Stimulated activated effector memory CD8-positive, alpha-beta T cell treated with anti-CD3 and anti-CD28 coated beads, Interleukin-12 subunit alpha, Interleukin-12 subunit beta, amount 100 ng/mL, for 72 hours (primary cell): ENCODE measurements around the gene CACNA1S.

Experiments used
- ATAC-seq: fragments of 150-1000 bp; cut with Tn5 transposase; 2 replicates; pipeline ENCODE4 v1.10.0; 2021
- DNase-seq, 2 donors: peaks; one replicate each; pipeline ENCODE4 v3.0.0; 2021 to 2022; ENCODE audit warnings: low spot score in 2 of 2
- H3K27ac Mint-ChIP-seq: one replicate; pipeline ENCODE4 v1.8.0; 2022; ENCODE audit warnings: mild to moderate bottlenecking, mixed read lengths
- H3K36me3 Mint-ChIP-seq: one replicate; pipeline ENCODE4 v1.8.0; 2022; ENCODE audit warnings: mild to moderate bottlenecking, mixed read lengths
- H3K4me1 Mint-ChIP-seq: one replicate; pipeline ENCODE4 v1.8.0; 2022; ENCODE audit warnings: mixed read lengths
- H3K4me3 Mint-ChIP-seq: one replicate; pipeline ENCODE4 v1.8.0; 2022; ENCODE audit warnings: mild to moderate bottlenecking, mixed read lengths
- H3K9me3 Mint-ChIP-seq: one replicate; pipeline ENCODE4 v1.8.0; 2022; ENCODE audit warnings: mixed read lengths

Gene CACNA1S

DNA sequence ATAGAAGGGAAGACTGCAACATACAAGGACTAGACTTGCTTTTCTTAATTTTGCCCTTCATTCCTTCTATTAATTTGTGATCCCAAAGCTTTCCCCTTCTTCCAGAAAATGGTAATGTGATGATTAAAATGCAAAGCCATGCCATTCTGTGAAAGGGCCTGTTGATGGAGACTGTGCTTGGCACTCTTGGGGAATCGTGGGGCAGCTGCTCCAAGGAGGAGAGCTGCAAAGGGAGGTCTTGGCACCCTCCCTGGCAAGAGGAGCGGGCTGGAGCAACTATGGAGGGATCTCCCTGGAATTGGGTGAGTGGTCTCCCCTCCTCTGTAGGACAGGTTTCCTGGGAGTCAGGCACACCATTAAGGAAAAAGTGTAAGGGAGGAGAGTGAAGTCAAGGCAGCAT lies 16.6 kb downstream of the CACNA1S start:
- Mint-ChIP-seq H3K27ac (no peak overlapping the region), H3K9me3 (no peaks in the 10 kb centered on the region), H3K4me3 (no peak overlapping the region), H3K4me1 (no peaks in the 10 kb centered on the region), H3K36me3 (no peaks in the 10 kb centered on the region)
- no peak for DNase-seq
- no peak for ATAC-seq

DNA sequence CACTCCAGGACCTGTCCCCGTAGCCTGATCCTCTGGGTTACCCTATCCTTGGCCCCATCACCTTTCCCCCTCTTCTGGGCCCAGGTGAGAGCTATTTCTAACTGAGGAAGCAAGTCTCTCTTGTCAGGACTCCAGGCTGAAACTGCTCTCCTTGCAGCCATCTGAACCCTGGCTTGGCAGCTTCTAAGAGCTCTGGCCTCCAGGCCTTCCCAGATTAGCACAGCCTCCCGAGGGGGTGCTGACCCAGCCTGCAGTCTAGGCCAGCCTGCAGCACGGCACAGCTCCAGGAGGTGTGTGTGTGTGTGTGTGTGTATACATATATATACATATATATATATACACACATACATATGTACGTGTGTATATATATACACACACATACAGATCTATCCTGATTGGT lies 17.4 kb downstream of the CACNA1S start:
- DNase-seq: no peak
- ATAC-seq: no peak
- Mint-ChIP-seq H3K4me3 (no peak overlapping the region), H3K4me1 (no peaks in the 10 kb centered on the region), H3K36me3 (no peaks in the 10 kb centered on the region), H3K9me3 (no peaks in the 10 kb centered on the region), H3K27ac (no peak overlapping the region)

DNA sequence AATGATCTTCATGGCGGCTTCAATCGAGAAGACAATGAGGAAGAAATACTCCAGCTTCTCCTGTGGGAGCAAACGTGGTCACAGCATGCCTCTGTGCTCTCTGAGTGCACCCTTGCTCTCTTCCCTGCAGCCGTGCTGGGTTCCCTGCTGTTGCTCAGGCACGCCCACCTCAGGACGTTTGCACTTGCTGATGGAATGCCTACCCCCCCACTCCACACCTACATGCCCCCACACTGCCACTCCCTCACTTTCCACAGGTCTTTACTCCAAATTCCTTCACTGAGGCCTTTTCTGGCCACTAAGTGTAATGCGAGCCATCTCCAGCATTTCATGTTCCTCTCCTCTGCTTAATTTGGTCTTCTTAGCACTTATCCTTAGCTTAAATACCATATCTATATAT lies 18.3 kb downstream of the CACNA1S start:
- no peak for DNase-seq
- Mint-ChIP-seq H3K4me3 (no peak overlapping the region), H3K4me1 (no peaks in the 10 kb centered on the region), H3K9me3 (no peaks in the 10 kb centered on the region), H3K36me3 (no peaks in the 10 kb centered on the region), H3K27ac (no peak overlapping the region)
- ATAC-seq: no peak

DNA sequence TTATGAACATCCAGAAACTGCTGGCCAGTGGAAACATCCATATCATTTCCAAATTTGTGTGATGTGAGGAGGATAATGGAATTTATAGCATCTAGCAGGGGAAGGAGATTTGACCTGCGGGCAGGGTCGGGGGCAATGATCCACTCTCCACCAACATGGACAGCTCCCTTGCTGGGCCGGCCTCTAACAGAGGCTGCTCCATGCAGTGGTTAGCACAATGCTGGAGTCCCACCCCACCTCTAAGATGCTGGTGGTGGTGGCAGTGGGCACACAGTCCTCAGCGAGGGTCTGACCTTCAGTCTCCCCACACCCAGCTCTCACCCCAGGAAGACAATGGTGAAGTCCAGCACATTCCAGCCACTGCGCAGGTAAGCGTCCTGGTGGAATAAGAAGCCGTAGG lies 18.7 kb downstream of the CACNA1S start:
- no peak overlapping the region for H3K27ac Mint-ChIP-seq
- H3K4me1 Mint-ChIP-seq: no peaks in the 10 kb centered on the region
- H3K4me3 Mint-ChIP-seq: no peak overlapping the region
- DNase-seq (no peak), ATAC-seq (no peak)
- no peaks in the 10 kb centered on the region for H3K9me3 Mint-ChIP-seq
- H3K36me3 Mint-ChIP-seq: no peaks in the 10 kb centered on the region

DNA sequence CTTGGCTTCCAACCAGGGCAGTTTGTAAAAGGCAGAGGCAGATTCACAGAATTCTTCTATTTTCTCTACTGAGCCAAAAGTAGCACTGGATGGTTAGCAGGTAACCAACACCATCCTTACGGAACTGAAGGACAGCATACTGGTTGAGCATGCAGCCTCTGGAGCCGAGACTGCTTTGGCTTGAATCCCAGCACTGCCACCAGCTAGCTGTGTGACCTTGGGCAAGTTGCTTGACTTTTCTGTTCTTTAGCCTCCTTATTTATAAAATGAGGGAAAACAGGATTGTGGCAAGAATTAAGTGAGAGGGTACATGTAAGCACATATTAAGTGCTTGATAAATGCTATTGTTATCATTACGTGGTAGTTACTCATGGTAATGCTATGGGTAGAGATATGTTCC lies 19.5 kb downstream of the CACNA1S start:
- no peak overlapping the region for H3K27ac Mint-ChIP-seq
- DNase-seq (no peak), ATAC-seq (no peak)
- no peak overlapping the region for H3K4me3 Mint-ChIP-seq
- no peaks in the 10 kb centered on the region for H3K36me3 Mint-ChIP-seq
- H3K9me3 Mint-ChIP-seq: no peaks in the 10 kb centered on the region
- H3K4me1 Mint-ChIP-seq: no peaks in the 10 kb centered on the region

DNA sequence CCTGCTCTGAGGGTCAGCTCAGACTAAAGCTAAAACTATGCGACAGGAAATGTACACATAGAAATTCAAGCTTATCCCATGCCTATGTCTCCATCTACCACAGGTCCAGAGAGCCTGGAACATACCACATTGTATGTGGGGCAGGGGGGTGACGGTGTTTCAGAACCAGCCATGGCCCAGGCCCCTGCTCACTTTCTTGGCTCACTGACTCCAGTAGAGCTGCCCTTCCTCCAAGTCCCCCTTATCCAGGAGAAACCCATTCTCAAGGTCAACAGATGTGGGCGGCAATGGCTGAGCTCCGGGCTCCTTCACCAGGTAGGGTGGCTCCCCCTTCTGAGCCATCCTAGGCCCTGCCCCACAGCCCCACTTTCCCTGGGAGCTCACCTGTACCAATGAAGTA lies 21.0 kb downstream of the CACNA1S start:
- Mint-ChIP-seq H3K27ac (no peak overlapping the region), H3K36me3 (no peaks in the 10 kb centered on the region), H3K4me3 (no peak overlapping the region), H3K4me1 (no peaks in the 10 kb centered on the region), H3K9me3 (no peaks in the 10 kb centered on the region)
- ATAC-seq: no peak
- DNase-seq: no peak

DNA sequence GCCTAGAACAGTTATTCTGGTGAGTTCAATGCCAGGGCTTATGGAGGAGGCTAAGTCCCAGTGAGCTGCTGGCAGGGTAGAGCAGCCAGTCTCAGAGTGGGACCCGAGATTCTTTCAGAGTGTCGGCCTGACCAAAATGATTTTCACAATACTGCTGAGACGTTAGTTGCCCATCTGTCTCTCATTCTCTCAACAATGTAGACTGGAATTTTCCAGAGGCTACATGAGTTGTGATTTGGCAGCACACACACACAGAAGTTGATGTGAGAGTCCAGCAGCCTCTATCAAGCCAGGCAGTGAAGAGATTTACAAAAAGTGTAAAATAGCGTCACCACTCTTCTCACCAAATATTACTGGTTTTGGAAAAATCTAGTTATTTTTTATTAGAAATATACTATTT lies 21.7 kb downstream of the CACNA1S start:
- DNase-seq (no peak), ATAC-seq (no peak)
- H3K36me3 Mint-ChIP-seq: no peaks in the 10 kb centered on the region
- H3K4me1 Mint-ChIP-seq: no peaks in the 10 kb centered on the region
- no peaks in the 10 kb centered on the region for H3K9me3 Mint-ChIP-seq
- H3K4me3 Mint-ChIP-seq: no peak overlapping the region
- H3K27ac Mint-ChIP-seq: no peak overlapping the region

DNA sequence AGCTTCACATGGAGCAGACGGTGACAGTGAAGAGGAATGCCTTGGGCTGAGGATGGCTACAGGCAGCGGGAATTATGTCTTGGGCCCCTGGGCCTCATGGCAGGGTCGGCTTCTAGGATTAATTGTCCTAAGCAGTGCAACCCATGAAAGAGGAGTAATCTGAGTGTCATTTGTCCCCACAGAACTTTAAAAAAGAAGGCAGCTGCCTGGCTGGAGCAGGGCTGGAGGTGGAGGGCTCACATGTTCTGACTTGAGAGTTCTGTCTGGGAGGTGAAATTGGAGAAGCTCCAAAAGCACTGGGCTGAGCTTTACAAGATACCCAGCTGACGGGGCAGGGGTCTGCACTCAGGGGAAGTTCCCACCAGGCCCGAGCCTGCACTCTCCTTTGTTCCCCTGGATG lies 22.6 kb downstream of the CACNA1S start:
- Mint-ChIP-seq H3K9me3 (no peaks in the 10 kb centered on the region), H3K36me3 (no peaks in the 10 kb centered on the region), H3K4me1 (no peaks in the 10 kb centered on the region), H3K27ac (no peak overlapping the region), H3K4me3 (no peak overlapping the region)
- DNase-seq (no peak), ATAC-seq (no peak)

DNA sequence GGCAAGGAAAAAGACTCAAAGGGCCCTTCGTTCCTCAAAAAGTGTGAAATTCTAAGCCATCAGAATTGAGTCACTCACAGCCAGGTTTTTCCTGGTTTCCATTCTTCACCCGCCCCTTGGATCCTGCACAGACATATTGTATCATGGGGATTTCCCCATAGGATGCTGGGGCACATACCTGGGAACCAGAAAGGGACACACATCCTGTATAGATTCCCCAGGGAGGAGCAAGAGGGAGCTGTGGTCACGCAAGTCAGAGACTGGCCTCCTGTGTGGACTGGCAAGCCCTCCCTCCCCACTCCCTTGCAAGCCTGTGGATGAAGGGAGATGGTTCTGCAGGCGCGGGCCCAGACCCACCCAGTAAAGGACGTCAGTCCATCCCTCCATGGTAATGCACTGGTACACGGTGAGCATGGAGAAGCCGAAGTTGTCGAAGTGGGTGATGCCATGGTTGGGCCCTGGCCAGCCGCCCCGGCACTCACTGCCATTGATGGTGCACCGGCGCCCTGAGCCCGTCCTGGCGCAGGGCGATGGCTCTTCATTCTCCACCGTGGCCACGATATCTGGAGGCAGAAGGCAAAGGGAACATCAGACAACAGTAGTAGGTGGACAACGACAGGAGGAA lies 23.2 kb downstream of the CACNA1S start:
- H3K9me3 Mint-ChIP-seq: no peaks in the 10 kb centered on the region
- H3K27ac Mint-ChIP-seq: no peak overlapping the region
- H3K36me3 Mint-ChIP-seq: no peaks in the 10 kb centered on the region
- DNase-seq: no peak
- ATAC-seq: no peak
- H3K4me1 Mint-ChIP-seq: no peaks in the 10 kb centered on the region
- H3K4me3 Mint-ChIP-seq: no peak overlapping the region

DNA sequence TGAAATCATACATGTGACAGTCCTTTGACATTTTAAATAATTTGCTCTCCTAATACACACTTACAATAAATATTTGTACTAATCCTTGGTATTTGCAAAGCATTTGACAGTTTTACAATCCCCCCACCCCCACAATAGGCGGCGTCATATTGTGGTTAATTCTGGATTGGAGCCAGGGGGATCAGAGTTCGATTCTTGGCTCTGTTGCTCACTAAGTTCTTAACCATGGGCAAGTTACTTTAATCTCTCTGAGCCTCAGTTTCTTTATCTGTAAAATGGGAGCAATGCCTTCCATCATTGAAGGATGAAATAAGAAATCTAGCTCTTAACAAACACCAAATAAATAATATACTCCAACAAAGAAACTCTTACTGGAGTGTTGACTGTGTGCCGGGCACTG lies 23.8 kb downstream of the CACNA1S start:
- no peak overlapping the region for H3K27ac Mint-ChIP-seq
- H3K36me3 Mint-ChIP-seq: no peaks in the 10 kb centered on the region
- no peaks in the 10 kb centered on the region for H3K4me1 Mint-ChIP-seq
- H3K9me3 Mint-ChIP-seq: no peaks in the 10 kb centered on the region
- DNase-seq (no peak), ATAC-seq (no peak)
- no peak overlapping the region for H3K4me3 Mint-ChIP-seq

DNA sequence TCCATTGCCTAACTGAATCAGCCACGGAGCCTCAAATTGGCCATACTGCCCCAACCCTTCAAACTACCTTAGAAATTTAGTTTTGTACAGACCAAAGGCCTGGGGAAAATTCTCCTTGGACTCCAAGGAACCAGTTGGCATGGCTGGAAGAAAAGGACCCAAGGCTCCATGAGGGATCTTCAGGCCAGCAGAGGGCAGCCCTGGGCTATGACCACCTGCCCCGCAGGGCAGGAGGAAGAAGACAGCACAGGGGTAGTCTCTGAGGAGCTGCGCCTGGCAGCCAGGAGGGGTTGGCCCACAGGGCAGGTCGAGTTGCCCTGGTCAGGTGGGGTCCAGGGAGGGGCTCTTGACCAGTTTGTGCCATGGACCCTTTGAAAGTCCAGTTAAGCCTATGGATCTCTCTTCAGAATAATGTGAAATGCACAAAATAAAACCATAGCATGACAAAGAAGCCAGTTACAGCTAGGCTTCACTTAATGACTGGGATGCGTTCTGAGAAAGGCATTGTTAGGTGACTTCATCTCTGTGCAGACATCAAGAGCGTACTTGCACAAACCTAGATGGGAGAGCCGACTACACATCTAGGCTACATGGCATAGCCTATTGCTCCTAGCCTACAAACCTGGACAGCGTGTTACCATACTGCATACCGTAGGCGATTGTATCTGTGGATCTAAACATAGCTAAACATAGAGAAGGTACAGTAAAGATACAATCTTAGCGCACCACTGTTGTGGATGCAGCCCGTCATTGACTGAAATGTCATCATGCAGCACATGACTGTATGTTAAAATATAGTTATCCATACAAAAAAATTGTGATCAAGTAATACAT lies 26.1 kb downstream of the CACNA1S start:
- no peak overlapping the region for H3K4me3 Mint-ChIP-seq
- no peaks in the 10 kb centered on the region for H3K36me3 Mint-ChIP-seq
- no peaks in the 10 kb centered on the region for H3K9me3 Mint-ChIP-seq
- H3K4me1 Mint-ChIP-seq: no peaks in the 10 kb centered on the region
- H3K27ac Mint-ChIP-seq: no peak overlapping the region
- ATAC-seq: peak; percentile 75
- DNase-seq: peak in 1 of 2 donors; percentile 58

DNA sequence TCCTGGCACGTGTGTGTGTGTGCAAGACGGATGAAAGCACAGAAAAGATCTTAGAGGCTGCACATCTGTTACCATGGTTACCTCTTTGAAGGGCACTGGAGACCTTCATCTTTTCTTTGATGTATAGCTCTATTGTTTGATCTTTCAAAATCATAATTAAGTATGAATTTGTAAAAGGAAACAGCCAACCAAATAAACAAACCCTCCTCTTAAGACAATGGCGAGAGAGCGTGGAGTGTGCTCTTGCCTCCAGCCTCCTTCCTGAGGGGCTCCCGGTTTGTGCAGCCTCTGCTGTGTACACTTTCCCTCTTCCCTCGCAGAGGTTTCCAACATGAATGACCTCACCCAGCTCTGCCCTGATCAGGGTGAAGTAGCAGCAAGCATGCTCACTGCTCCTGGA lies 27.9 kb downstream of the CACNA1S start:
- no peaks in the 10 kb centered on the region for H3K4me1 Mint-ChIP-seq
- DNase-seq (no peak), ATAC-seq (no peak)
- H3K36me3 Mint-ChIP-seq: no peaks in the 10 kb centered on the region
- no peak overlapping the region for H3K4me3 Mint-ChIP-seq
- H3K27ac Mint-ChIP-seq: no peak overlapping the region
- no peaks in the 10 kb centered on the region for H3K9me3 Mint-ChIP-seq

DNA sequence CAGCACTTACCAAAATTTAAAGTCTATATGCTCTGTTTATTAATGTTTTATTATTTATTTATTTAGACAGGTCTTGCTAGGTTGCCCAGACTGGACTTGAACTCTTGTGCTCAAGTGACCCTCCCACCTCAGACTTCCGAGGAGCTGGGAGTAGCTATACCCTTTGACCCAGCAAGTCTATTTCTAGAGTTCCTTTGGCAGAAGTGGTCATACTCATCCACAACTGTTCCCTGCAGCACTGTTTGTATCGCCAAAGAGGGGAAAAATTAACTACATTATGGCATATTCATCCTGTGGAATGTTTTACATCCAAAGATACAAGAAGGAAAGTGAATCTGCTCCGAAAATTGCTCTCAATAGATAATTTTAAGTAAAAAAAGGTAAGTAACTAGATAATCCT lies 28.5 kb downstream of the CACNA1S start:
- Mint-ChIP-seq H3K9me3 (no peaks in the 10 kb centered on the region), H3K4me3 (no peak overlapping the region), H3K36me3 (no peaks in the 10 kb centered on the region), H3K27ac (no peak overlapping the region), H3K4me1 (no peaks in the 10 kb centered on the region)
- ATAC-seq (no peak), DNase-seq (no peak)

DNA sequence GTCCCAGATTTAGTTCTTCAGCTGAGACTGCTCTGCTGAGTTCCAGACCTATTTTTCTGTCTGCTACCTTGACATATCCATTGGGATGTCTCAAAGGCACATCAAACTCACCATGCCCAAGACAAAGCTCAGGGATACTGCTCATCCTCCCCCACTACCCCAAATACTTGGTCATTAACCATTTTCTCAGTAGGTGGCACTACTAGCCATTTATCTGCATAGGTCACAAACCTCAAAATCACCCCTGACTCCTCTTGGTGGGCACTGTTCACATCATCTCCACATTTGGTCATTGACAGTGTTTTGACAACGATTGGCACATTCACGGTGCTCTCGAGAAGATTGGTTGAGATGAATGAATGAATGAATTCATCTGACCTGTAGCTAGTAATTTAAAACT lies 32.1 kb downstream of the CACNA1S start:
- DNase-seq: no peak
- Mint-ChIP-seq H3K4me1 (no peaks in the 10 kb centered on the region), H3K36me3 (no peaks in the 10 kb centered on the region), H3K9me3 (no peaks in the 10 kb centered on the region), H3K27ac (no peak overlapping the region), H3K4me3 (no peak overlapping the region)
- no peak for ATAC-seq

DNA sequence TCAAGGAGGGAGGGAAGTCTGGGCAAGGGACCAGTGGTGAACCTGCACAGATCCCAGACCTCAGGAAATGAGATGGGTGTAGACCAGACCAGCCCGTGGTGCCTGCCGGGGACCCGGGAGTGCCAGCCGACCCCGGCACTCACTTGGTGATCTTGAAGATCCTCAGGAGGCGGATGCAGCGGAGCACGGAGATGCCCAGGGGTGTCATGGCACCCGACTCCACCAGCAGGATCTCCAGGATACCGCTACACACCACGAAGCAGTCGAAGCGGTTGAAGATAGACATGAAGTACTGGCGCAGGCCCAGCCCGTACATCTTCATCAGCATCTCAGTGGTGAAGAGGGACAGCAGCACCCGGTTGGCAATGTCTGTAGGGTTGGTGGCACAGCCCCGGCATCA lies 34.5 kb downstream of the CACNA1S start:
- ATAC-seq: no peak
- H3K36me3 Mint-ChIP-seq: no peaks in the 10 kb centered on the region
- no peak overlapping the region for H3K4me3 Mint-ChIP-seq
- H3K27ac Mint-ChIP-seq: no peak overlapping the region
- DNase-seq: no peak
- no peaks in the 10 kb centered on the region for H3K9me3 Mint-ChIP-seq
- H3K4me1 Mint-ChIP-seq: no peaks in the 10 kb centered on the region

DNA sequence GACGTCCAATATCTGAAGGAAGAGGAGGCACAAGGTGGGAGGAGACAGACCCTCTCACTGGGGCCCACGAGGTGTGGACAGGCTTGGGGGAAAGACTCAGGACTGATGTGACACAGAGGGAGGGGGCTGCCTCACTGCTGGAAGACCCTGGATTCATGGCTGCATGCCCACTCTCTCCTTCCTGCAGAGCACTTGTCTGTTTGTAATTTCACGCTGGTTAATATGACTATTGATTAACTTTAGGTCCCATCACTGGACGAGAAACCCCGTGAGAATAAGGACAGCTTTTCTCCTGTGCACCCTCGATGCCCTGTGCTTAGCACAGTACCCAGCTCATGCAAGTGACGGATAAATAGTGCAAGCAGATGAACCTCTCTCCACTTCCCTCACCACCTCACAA lies 35.1 kb downstream of the CACNA1S start:
- Mint-ChIP-seq H3K4me1 (no peaks in the 10 kb centered on the region), H3K9me3 (no peaks in the 10 kb centered on the region), H3K27ac (no peak overlapping the region), H3K4me3 (no peak overlapping the region), H3K36me3 (no peaks in the 10 kb centered on the region)
- DNase-seq (no peak), ATAC-seq (no peak)
